Measurements from ENCODE around the gene GRK2. TPM values are rescaled to one million over a fixed set of nuclear protein-coding genes. Genes with fewer than 3 reads are reported as not detected.

The GRK2 gene
- total and polyA plus RNA-seq, 12 donors, result 34.2 to 65.0 (median 45.5) TPM

GRCh38 chr11:67245046-67245445 is 21.2 kb upstream of the GRK2 start:
- peaks cover 0 to 79% (median 70%) of the 10 kb centered on the region in 9 donors for H3K36me3 ChIP-seq
- H3K4me3 ChIP-seq, result no peak overlapping the region
- no peak overlapping the region for H3K27ac ChIP-seq
- DNase-seq, result no peak
- intact Hi-C loops (cut with DNase I), result no loop called here
- H3K9me3 ChIP-seq, result no peaks in the 10 kb centered on the region
- TF ChIP-seq, protein P1, sequence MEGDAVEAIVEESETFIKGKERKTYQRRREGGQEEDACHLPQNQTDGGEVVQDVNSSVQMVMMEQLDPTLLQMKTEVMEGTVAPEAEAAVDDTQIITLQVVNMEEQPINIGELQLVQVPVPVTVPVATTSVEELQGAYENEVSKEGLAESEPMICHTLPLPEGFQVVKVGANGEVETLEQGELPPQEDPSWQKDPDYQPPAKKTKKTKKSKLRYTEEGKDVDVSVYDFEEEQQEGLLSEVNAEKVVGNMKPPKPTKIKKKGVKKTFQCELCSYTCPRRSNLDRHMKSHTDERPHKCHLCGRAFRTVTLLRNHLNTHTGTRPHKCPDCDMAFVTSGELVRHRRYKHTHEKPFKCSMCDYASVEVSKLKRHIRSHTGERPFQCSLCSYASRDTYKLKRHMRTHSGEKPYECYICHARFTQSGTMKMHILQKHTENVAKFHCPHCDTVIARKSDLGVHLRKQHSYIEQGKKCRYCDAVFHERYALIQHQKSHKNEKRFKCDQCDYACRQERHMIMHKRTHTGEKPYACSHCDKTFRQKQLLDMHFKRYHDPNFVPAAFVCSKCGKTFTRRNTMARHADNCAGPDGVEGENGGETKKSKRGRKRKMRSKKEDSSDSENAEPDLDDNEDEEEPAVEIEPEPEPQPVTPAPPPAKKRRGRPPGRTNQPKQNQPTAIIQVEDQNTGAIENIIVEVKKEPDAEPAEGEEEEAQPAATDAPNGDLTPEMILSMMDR (IDR thresholded peaks at IDR 0.05), result no peak
- H3K27me3 ChIP-seq, result no peaks in the 10 kb centered on the region
- peaks cover 15 to 57% (median 49%) of the 10 kb centered on the region in 9 donors for H3K4me1 ChIP-seq
- whole genome bisulfite sequencing, 2 donors, result 91 to 96% methylated on average over 11 of the region's 11 CpGs
- ATAC-seq, result no peak

DNA sequence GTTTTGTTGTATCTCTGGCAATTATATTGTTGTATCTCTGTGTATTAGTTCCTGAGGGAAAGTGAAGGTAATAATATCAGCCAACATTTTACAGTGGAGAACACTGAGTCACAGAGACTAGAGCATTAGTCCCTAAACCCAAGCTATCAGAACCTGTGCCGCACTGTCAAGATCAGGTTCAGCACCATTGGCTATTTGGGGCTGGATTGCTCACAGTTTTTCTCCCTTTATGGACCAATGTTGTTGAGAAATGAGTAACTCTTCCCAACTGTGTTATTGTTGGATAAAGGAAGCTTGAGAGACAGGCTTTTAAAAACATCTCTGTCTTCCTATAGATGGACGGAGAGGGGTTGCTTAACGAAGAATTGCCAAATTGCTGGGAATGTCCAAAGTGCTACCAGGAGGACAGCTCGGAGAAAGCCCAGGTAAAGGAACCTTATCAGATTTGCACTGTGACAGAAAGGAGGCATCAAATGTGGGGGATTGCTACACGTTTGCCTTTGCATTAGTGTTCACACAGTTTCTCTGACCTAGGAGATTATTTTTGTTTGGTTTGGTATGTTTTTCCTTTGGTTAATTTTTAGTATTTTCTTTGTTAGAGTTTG is 18.2 kb upstream of the GRK2 start:
- H3K27ac ChIP-seq, result peak overlapping the region in 7 of 10 donors; percentile 7 to 53 (median 36)
- no peaks in the 10 kb centered on the region for H3K27me3 ChIP-seq
- H3K4me3 ChIP-seq, result no peak overlapping the region
- peaks cover 2 to 43% (median 28%) of the 10 kb centered on the region in 9 donors for H3K4me1 ChIP-seq
- intact Hi-C loops (cut with DNase I), result no loop called here
- TF ChIP-seq, protein P1 (IDR thresholded peaks at IDR 0.05), result no peak
- ATAC-seq (no peak), DNase-seq (no peak)
- H3K36me3 ChIP-seq, result peaks cover 0 to 100% (median 95%) of the 10 kb centered on the region in 9 donors
- WGBS, 2 donors, result 82 to 91% methylated on average over 5 of the region's 5 CpGs
- no peaks in the 10 kb centered on the region for H3K9me3 ChIP-seq

GRCh38 chr11:67248653-67249052 is 17.6 kb upstream of the GRK2 start:
- no peaks in the 10 kb centered on the region for H3K27me3 ChIP-seq
- TF ChIP-seq, protein P1 (IDR thresholded peaks at IDR 0.05), result no peak
- peaks cover 0 to 43% (median 22%) of the 10 kb centered on the region in 9 donors for H3K4me1 ChIP-seq
- peak; percentile 47 to 58 for DNase-seq
- H3K9me3 ChIP-seq, result no peaks in the 10 kb centered on the region
- H3K4me3 ChIP-seq, result no peak overlapping the region
- peak overlapping the region in 6 of 10 donors; percentile 20 to 53 (median 41) for H3K27ac ChIP-seq
- peak; percentile 20 to 75 (median 60) for ATAC-seq
- intact Hi-C loops (cut with DNase I), result no loop called here
- H3K36me3 ChIP-seq, result peaks cover 0 to 100% (median 95%) of the 10 kb centered on the region in 9 donors

GRCh38 chr11:67250059-67251043 is 15.9 kb upstream of the GRK2 start:
- Histone ChIP-seq H3K27ac (no peak overlapping the region), H3K4me1 (peaks cover 0 to 38% (median 17%) of the 10 kb centered on the region in 9 donors), H3K27me3 (no peaks in the 10 kb centered on the region), H3K9me3 (no peaks in the 10 kb centered on the region), H3K36me3 (peaks cover 5 to 100% (median 95%) of the 10 kb centered on the region in 9 donors), H3K4me3 (no peak overlapping the region)
- WGBS, 2 donors, result 91 to 92% methylated on average over 37 of the region's 37 CpGs
- ATAC-seq, result peak in 1 of 8 donors; percentile 18
- intact Hi-C loops (cut with DNase I), result no loop called here
- TF ChIP-seq, protein P1 (IDR thresholded peaks at IDR 0.05), result no peak
- DNase-seq, result no peak
